GM12878 (cell line): ENCODE measurements around the gene TGM2. TPM values are rescaled to one million over a fixed set of nuclear protein-coding genes. Genes with fewer than 3 reads are reported as not detected.
A peak's percentile ranks its signal among the peaks of the same experiment; 100 is the strongest.

Source experiments
- ATAC-seq: fragments of 200-7000 bp; cut with Tn5 transposase; 3 replicates; pipeline ENCODE4 v1.9.1; 2020; ENCODE audit warnings: mild to moderate bottlenecking, moderate library complexity
- BruUV-seq: library from RNA; stranded (reverse); fragments of 400-500 nt; replicated peaks from 2 replicates; lab custom pipeline; 2021; lab: Mats Ljungman, UMichigan
- CTCF ChIA-PET: fragments of 300-600 bp; sonication (Branson Sonifier 250); formaldehyde crosslinking; extraction: SDS; loops from one replicate; lab custom pipeline; 2021; ENCODE audit warnings: inconsistent platforms; lab: Yijun Ruan, JAX
- POLR2A ChIA-PET: fragments of 350-600 bp; formaldehyde crosslinking; extraction: SDS; loops from one replicate; lab custom pipeline; 2021; ENCODE audit warnings: inconsistent platforms; lab: Charles Lee
- RAD21 ChIA-PET: fragments of 300-600 bp; sonication (Branson Sonifier 250); formaldehyde crosslinking; loops from one replicate; lab custom pipeline; 2023; ENCODE audit warnings: antibody characterized with exemption; ENCODE audit not compliant: unreplicated experiment; lab: Charles Lee
- SMC1A ChIA-PET: fragments of 300-600 bp; sonication (Branson Sonifier 250); formaldehyde crosslinking; loops from one replicate; lab custom pipeline; 2023; ENCODE audit not compliant: unreplicated experiment, uncharacterized antibody; lab: Charles Lee
- DNase-seq: peaks from one replicate; pipeline ENCODE4 v3.0.0-alpha.2; 2011; ENCODE audit warnings: low read depth, low spot score
- FAIRE-seq: peaks from 3 replicates; lab custom pipeline; 2011; peaks lifted over from hg19 to GRCh38; lab: Jason Lieb, UNC
- H2AFZ ChIP-seq: 2 replicates; pipeline ENCODE4 v1.6.0; 2011; ENCODE audit warnings: low read depth, low read length, control low read depth; ENCODE audit not compliant: control insufficient read depth
- H3K27ac ChIP-seq: 2 replicates; pipeline ENCODE4 v1.5.1; 2011; ENCODE audit warnings: control low read depth; ENCODE audit not compliant: control insufficient read depth, insufficient read depth
- H3K27me3 ChIP-seq, 2 experiments: replicated peaks in 1 of 2; 2 replicates each; pipeline versions ENCODE4 v1.6.0 to v1.6.1; 2011; ENCODE audit warnings: low read length in 1 of 2; ENCODE audit not compliant: control insufficient read depth in 2 of 2, insufficient read depth in 2 of 2
- H3K36me3 ChIP-seq, 2 experiments: 2 replicates each; pipeline ENCODE4 v1.5.1; 2011; ENCODE audit warnings: low read length in 1 of 2; ENCODE audit not compliant: control insufficient read depth in 2 of 2, insufficient read depth in 2 of 2
- H3K4me1 ChIP-seq: 2 replicates; pipeline ENCODE4 v1.6.1; 2011; ENCODE audit warnings: mild to moderate bottlenecking, low read length, moderate library complexity, mixed read lengths; ENCODE audit not compliant: control insufficient read depth, insufficient read depth
- H3K4me2 ChIP-seq: 2 replicates; pipeline ENCODE4 v1.6.0; 2011; ENCODE audit warnings: control low read depth; ENCODE audit not compliant: control insufficient read depth, insufficient read depth
- H3K4me3 ChIP-seq: fragments of 200-600 bp; sonication (generic); 2 replicates; pipeline ENCODE4 v1.5.1; 2016
- H3K79me2 ChIP-seq: 2 replicates; pipeline ENCODE4 v1.6.0; 2011; ENCODE audit warnings: low read length; ENCODE audit not compliant: control insufficient read depth, insufficient read depth
- H3K9ac ChIP-seq: 2 replicates; pipeline ENCODE4 v1.8.0; 2011; ENCODE audit warnings: low read length, control low read depth, mixed read lengths; ENCODE audit not compliant: control insufficient read depth, insufficient read depth
- H3K9me3 ChIP-seq: replicated peaks from 3 replicates; pipeline ENCODE4 v1.5.1; 2011; ENCODE audit warnings: mild to moderate bottlenecking, low read length; ENCODE audit not compliant: control insufficient read depth, insufficient read depth
- H4K20me1 ChIP-seq: 2 replicates; pipeline ENCODE4 v1.6.0; 2011; ENCODE audit not compliant: control insufficient read depth, insufficient read depth
- CTCF ChIP-seq, 3 experiments: IDR thresholded peaks in 2 of 3; conservative IDR thresholded peaks in 1 of 3; 2 replicates each; pipeline ENCODE4 v1.5.1; 2011; ENCODE audit warnings: low read depth in 3 of 3, low read length in 3 of 3, mild to moderate bottlenecking in 3 of 3, control low read depth in 2 of 3, moderate library complexity in 2 of 3, inconsistent platforms in 1 of 3, mixed read lengths in 1 of 3; ENCODE audit not compliant: control insufficient read depth in 2 of 3, insufficient read depth in 1 of 3; ENCODE audit errors: extremely low read depth in 1 of 3
- ELK1 ChIP-seq: IDR thresholded peaks from 2 replicates; pipeline ENCODE4 v1.6.1; 2012; ENCODE audit warnings: low read depth, low read length, improper control_type of control experiment
- GATAD2B ChIP-seq: fragments of 450-650 bp; conservative IDR thresholded peaks from 2 replicates; pipeline ENCODE4 v1.6.1; 2017; ENCODE audit warnings: low read depth, mild to moderate bottlenecking, moderate library complexity
- IKZF2 ChIP-seq, 2 experiments: fragments of 450-650 bp; IDR thresholded peaks; 2 replicates each; pipeline ENCODE4 v1.6.1; 2017; ENCODE audit warnings: mild to moderate bottlenecking in 2 of 2, moderate library complexity in 2 of 2
- IRF3 ChIP-seq: fragments of 450-650 bp; IDR thresholded peaks from 2 replicates; pipeline ENCODE4 v1.6.1; 2014; ENCODE audit warnings: mild to moderate bottlenecking
- NFYA ChIP-seq: IDR thresholded peaks from 2 replicates; pipeline ENCODE4 v1.6.1; 2011; ENCODE audit warnings: low read depth, mild to moderate bottlenecking, low read length, improper control_type of control experiment, borderline replicate concordance
- NRF1 ChIP-seq: conservative IDR thresholded peaks from 2 replicates; pipeline ENCODE4 v1.6.1; 2011; ENCODE audit warnings: mild to moderate bottlenecking, low read depth, low read length, improper control_type of control experiment
- RAD21 ChIP-seq: IDR thresholded peaks from 2 replicates; pipeline ENCODE4 v1.6.1; 2011; ENCODE audit warnings: mild to moderate bottlenecking, low read depth, low read length, moderate library complexity; ENCODE audit not compliant: insufficient read depth
- SMC3 ChIP-seq: IDR thresholded peaks from 2 replicates; pipeline ENCODE4 v1.6.1; 2011; ENCODE audit warnings: low read length, improper control_type of control experiment, borderline replicate concordance
- WGBS: methylation state at CpG from one replicate; pipeline ENCODE4 v1.1.6; 2016; ENCODE audit warnings: low lambda C conversion rate; ENCODE audit not compliant: insufficient replicate concordance, insufficient coverage; ENCODE audit errors: missing lambda C conversion rate; 5-methylcytosine and 5-hydroxymethylcytosine counted together
- in situ Hi-C: fragments of 300-500 bp; cut with MboI; formaldehyde crosslinking; loops from 9 replicates; pipeline ENCODE4 v1.14.3; 2018; ENCODE audit warnings: mixed read lengths
- intact Hi-C: fragments of 100-400 bp; cut with micrococcal nuclease; formaldehyde crosslinking; loops from one replicate; pipeline ENCODE4 v1.14.2; 2022; ENCODE audit not compliant: unreplicated experiment
- polyA plus RNA-seq, 11 experiments: library from polyadenylated mRNA; depleted of rRNA in 4 of 11; unstranded in 6 of 11; stranded (reverse) in 5 of 11; fragments of >200 nt; fragmentation: Nextera tagmentation in 4 of 11; fragmentation: Illumina TruSeq in 1 of 11; extraction: Ambion mirVana in 4 of 11; extraction: Trizol in 1 of 11; gene quantifications; 1 replicate in 1 of 11; 2 replicates in 10 of 11; pipeline versions ENCODE4 v1.2.1 to v1.2.3, GENCODE V29; 2011 to 2016; ENCODE audit warnings: inconsistent platforms in 2 of 11, missing spikeins in 2 of 11, low read depth in 1 of 11
- total RNA-seq, 4 experiments: library from RNA; depleted of rRNA in 3 of 4; stranded (reverse); fragments of >200 nt in 3 of 4; fragmentation: Illumina TruSeq in 1 of 4; extraction: Trizol in 1 of 4; gene quantifications; 2 replicates each; pipeline versions ENCODE4 v1.2.1 to v1.2.3, GENCODE V29; 2013 to 2021

TGM2 gene
- total and polyA plus RNA-seq, 10 of the 15 experiments (the other 5 are each of a cell fraction or from before 2014, with no cell fraction given), result 0.11 to 1.9 (median 0.51) TPM

- POLR2A ChIA-PET, result interaction anchor here (0.5 to 2.3 kb wide), 2 partner anchors 40 to 902 kb away, joined by 3 to 7 read pairs; no protein-coding TSS in a partner anchor
- H3K9ac ChIP-seq, result no peak overlapping the region
- H3K4me2 ChIP-seq, result no peak overlapping the region
- H3K27ac ChIP-seq, result no peak overlapping the region
- no peaks in the 10 kb centered on the region for H3K27me3 ChIP-seq
- H3K4me3 ChIP-seq, result no peak overlapping the region
- no TSS peak for BruUV-seq
- intact Hi-C loops (loop anchor here (1.0 kb wide), 1 partner anchor 109 kb away; no protein-coding TSS in a partner anchor), in situ Hi-C loops (no loop called here)
- DNase-seq, result no peak
- H3K9me3 ChIP-seq, result no peaks in the 10 kb centered on the region
- peak overlapping the region; percentile 8; the same call in 1 of the 2 replicates for H2AFZ ChIP-seq
- no peaks in the 10 kb centered on the region for H3K79me2 ChIP-seq
- no peaks in the 10 kb centered on the region for H3K36me3 ChIP-seq
- TF ChIP-seq NRF1 (no peak), IRF3 (no peak), SMC3 (peak; percentile 36; the same call in 1 of the 2 replicates), GATAD2B (no peak), ELK1 (no peak), RAD21 (peak; percentile 54), IKZF2 (IDR thresholded peaks at IDR 0.05) (no peak), CTCF (IDR thresholded peaks at IDR 0.05 in 2 of 3, conservative IDR thresholded peaks at IDR 0.05 in 1 of 3; ENCODE audit: control insufficient read depth in 2 of 3, extremely low read depth in 1 of 3, insufficient read depth in 1 of 3, low read depth in 3 of 3, low read length in 3 of 3) (peak; percentile 18 to 32 (median 25); a peak in 4 of 6 replicates), NFYA (no peak)
- TF ChIP-seq, all 136 proteins: peak for 3
- ATAC-seq (peak; percentile 78), FAIRE-seq (no peak)
- WGBS, result 45% methylated on average over 10 of the region's 10 CpGs
- no peaks in the 10 kb centered on the region for H4K20me1 ChIP-seq
- ChIA-PET RAD21 (interaction anchor here (0.5 to 6.9 kb wide), 18 partner anchors 9 to 420 kb away, joined by 3 to 88 read pairs (median 4); partner anchors contain the start of genes CTNNBL1 and TGM2), SMC1A (interaction anchor here (0.8 to 7.0 kb wide), 17 partner anchors 10 to 107 kb away, joined by 3 to 105 read pairs (median 6); no protein-coding TSS in a partner anchor), CTCF (interaction anchor here (0.6 to 8.4 kb wide), 21 partner anchors 9 to 295 kb away, joined by 3 to 131 read pairs (median 5); partner anchors contain the start of gene TGM2)
- 0 out of 2 replicates have a peak, but pooled peaks cover 3% of the 10 kb centered on the region for H3K4me1 ChIP-seq
Measured at GRCh38 chr20:38113401-38114325, 51.4 kb downstream of the TGM2 start.
